ENCODE data around the gene ICAM5. TPM values are rescaled to one million over a fixed set of nuclear protein-coding genes. Genes with fewer than 3 reads are reported as not detected.

ICAM5 gene
- total RNA-seq, 1 experiment from 2014 or later: 8.0 TPM

DNA sequence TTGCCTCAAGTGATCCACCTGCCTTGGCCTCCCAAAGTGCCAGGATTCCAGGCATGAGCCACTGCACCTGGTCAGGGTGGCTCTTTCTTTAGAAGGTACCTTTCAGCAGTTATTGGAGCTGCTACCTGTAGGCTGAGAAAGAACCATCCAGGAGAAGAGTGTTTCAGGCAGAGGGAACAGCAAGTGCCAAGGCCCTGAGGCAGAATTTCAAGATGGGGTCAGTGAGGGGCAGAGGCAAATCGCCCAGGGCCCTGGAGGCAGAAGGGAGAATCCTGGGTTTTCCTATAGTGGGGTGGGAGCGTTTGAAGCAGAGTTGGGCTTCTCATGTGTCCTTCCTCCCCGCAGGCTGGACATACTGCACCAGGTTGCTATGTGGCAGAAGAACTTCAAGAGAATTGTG, 35.5 kb upstream of the ICAM5 start:
- Mint-ChIP-seq H3K4me1 (peaks cover 5% of the 10 kb centered on the region), H3K36me3 (peaks cover 35% of the 10 kb centered on the region), H3K4me3 (0 out of 2 replicates have a peak overlapping the region, but pooled peaks have one; percentile 95), H3K27ac (no peak overlapping the region), H3K27me3 (ENCODE audit: low read depth) (peaks cover 2% of the 10 kb centered on the region; the same call in 1 of the 2 replicates), H3K9me3 (no peaks in the 10 kb centered on the region)
- TF ChIP-seq, protein P1, sequence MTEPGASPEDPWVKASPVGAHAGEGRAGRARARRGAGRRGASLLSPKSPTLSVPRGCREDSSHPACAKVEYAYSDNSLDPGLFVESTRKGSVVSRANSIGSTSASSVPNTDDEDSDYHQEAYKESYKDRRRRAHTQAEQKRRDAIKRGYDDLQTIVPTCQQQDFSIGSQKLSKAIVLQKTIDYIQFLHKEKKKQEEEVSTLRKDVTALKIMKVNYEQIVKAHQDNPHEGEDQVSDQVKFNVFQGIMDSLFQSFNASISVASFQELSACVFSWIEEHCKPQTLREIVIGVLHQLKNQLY (CRISPR knock-in tag; IDR thresholded peaks at IDR 0.05): no peak
- TF ChIP-seq GRHL2 (CRISPR knock-in tag; IDR thresholded peaks at IDR 0.05; ENCODE audit: insufficient replicate concordance, severe bottlenecking) (no peak), CBFB (CRISPR knock-in tag; IDR thresholded peaks at IDR 0.05; ENCODE audit: low read depth) (no peak)
- TF ChIP-seq, protein P2, sequence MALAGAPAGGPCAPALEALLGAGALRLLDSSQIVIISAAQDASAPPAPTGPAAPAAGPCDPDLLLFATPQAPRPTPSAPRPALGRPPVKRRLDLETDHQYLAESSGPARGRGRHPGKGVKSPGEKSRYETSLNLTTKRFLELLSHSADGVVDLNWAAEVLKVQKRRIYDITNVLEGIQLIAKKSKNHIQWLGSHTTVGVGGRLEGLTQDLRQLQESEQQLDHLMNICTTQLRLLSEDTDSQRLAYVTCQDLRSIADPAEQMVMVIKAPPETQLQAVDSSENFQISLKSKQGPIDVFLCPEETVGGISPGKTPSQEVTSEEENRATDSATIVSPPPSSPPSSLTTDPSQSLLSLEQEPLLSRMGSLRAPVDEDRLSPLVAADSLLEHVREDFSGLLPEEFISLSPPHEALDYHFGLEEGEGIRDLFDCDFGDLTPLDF (CRISPR knock-in tag; IDR thresholded peaks at IDR 0.05): no peak
- TF ChIP-seq, protein P3, sequence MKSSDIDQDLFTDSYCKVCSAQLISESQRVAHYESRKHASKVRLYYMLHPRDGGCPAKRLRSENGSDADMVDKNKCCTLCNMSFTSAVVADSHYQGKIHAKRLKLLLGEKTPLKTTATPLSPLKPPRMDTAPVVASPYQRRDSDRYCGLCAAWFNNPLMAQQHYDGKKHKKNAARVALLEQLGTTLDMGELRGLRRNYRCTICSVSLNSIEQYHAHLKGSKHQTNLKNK (CRISPR knock-in tag; IDR thresholded peaks at IDR 0.05): no peak
- TF ChIP-seq, protein P4, sequence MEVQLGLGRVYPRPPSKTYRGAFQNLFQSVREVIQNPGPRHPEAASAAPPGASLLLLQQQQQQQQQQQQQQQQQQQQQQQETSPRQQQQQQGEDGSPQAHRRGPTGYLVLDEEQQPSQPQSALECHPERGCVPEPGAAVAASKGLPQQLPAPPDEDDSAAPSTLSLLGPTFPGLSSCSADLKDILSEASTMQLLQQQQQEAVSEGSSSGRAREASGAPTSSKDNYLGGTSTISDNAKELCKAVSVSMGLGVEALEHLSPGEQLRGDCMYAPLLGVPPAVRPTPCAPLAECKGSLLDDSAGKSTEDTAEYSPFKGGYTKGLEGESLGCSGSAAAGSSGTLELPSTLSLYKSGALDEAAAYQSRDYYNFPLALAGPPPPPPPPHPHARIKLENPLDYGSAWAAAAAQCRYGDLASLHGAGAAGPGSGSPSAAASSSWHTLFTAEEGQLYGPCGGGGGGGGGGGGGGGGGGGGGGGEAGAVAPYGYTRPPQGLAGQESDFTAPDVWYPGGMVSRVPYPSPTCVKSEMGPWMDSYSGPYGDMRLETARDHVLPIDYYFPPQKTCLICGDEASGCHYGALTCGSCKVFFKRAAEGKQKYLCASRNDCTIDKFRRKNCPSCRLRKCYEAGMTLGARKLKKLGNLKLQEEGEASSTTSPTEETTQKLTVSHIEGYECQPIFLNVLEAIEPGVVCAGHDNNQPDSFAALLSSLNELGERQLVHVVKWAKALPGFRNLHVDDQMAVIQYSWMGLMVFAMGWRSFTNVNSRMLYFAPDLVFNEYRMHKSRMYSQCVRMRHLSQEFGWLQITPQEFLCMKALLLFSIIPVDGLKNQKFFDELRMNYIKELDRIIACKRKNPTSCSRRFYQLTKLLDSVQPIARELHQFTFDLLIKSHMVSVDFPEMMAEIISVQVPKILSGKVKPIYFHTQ (CRISPR knock-in tag; IDR thresholded peaks at IDR 0.05): no peak
- DNase-seq (ENCODE audit: low spot score): no peak
- ATAC-seq: no peak
- ChIA-PET CTCF (no interaction called here), POLR2A (no interaction called here)

DNA sequence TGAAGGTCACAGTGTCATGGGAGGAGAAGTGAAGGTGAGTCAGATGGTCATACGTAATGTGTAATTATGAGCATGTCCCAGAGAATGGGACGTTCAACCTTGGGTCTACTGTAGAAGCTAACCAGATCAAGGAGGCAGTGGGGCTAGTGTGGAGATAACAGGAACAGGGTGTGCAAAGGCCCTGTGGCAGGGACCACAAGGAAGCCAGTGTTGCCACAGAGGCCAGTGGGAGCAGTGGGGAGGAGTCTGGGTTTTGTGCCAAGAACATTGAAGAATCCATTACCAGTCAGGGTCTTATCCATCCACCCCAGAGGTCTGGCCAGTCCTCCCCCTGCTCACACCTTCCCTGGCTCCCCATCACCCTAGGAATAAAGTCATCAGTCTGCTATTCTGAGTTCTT, 34.4 kb upstream of the ICAM5 start:
- TF ChIP-seq, protein P5, sequence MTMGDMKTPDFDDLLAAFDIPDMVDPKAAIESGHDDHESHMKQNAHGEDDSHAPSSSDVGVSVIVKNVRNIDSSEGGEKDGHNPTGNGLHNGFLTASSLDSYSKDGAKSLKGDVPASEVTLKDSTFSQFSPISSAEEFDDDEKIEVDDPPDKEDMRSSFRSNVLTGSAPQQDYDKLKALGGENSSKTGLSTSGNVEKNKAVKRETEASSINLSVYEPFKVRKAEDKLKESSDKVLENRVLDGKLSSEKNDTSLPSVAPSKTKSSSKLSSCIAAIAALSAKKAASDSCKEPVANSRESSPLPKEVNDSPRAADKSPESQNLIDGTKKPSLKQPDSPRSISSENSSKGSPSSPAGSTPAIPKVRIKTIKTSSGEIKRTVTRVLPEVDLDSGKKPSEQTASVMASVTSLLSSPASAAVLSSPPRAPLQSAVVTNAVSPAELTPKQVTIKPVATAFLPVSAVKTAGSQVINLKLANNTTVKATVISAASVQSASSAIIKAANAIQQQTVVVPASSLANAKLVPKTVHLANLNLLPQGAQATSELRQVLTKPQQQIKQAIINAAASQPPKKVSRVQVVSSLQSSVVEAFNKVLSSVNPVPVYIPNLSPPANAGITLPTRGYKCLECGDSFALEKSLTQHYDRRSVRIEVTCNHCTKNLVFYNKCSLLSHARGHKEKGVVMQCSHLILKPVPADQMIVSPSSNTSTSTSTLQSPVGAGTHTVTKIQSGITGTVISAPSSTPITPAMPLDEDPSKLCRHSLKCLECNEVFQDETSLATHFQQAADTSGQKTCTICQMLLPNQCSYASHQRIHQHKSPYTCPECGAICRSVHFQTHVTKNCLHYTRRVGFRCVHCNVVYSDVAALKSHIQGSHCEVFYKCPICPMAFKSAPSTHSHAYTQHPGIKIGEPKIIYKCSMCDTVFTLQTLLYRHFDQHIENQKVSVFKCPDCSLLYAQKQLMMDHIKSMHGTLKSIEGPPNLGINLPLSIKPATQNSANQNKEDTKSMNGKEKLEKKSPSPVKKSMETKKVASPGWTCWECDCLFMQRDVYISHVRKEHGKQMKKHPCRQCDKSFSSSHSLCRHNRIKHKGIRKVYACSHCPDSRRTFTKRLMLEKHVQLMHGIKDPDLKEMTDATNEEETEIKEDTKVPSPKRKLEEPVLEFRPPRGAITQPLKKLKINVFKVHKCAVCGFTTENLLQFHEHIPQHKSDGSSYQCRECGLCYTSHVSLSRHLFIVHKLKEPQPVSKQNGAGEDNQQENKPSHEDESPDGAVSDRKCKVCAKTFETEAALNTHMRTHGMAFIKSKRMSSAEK (CRISPR knock-in tag; IDR thresholded peaks at IDR 0.05; ENCODE audit: borderline replicate concordance): no peak
- TF ChIP-seq, protein P6, sequence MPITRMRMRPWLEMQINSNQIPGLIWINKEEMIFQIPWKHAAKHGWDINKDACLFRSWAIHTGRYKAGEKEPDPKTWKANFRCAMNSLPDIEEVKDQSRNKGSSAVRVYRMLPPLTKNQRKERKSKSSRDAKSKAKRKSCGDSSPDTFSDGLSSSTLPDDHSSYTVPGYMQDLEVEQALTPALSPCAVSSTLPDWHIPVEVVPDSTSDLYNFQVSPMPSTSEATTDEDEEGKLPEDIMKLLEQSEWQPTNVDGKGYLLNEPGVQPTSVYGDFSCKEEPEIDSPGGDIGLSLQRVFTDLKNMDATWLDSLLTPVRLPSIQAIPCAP (CRISPR knock-in tag; IDR thresholded peaks at IDR 0.05): no peak
- Mint-ChIP-seq H3K27ac (no peak overlapping the region), H3K9me3 (no peaks in the 10 kb centered on the region), H3K27me3 (ENCODE audit: low read depth) (peaks cover 2% of the 10 kb centered on the region; the same call in 1 of the 2 replicates), H3K4me1 (peaks cover 5% of the 10 kb centered on the region), H3K36me3 (peaks cover 37% of the 10 kb centered on the region), H3K4me3 (no peak overlapping the region)
- DNase-seq (ENCODE audit: low spot score) (no peak), ATAC-seq (no peak)
- ChIA-PET POLR2A (no interaction called here), CTCF (interaction anchor here (0.9 kb wide), 1 partner anchor 14 kb away, joined by 3 read pairs; no protein-coding TSS in a partner anchor)

DNA sequence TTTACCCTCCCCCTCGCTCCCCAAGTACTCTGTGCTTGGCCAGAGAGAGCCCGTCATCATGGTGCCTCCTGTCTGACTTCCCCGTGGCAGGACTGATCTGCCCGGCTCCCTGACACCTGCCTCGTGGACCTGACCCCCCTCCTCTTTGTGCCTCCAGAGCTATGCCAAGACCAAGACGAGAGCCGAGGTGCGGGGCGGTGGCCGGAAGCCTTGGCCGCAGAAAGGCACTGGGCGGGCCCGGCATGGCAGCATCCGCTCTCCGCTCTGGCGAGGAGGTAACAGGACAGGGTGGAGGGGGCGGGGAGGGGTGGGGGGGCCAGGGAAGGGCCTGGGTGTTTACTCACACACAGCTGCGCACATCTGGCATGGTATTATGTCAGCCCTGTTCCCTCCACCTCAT, 33.2 kb upstream of the ICAM5 start:
- DNase-seq (ENCODE audit: low spot score) (no peak), ATAC-seq (no peak)
- ChIA-PET POLR2A (no interaction called here), CTCF (interaction anchor here (0.9 to 6.1 kb wide), 4 partner anchors 13 to 134 kb away, joined by 3 to 149 read pairs (median 55); partner anchors contain the start of gene ICAM1)
- H3K27ac Mint-ChIP-seq: no peak overlapping the region
- H3K27me3 Mint-ChIP-seq (ENCODE audit: low read depth): peaks cover 2% of the 10 kb centered on the region
- H3K4me3 Mint-ChIP-seq: no peak overlapping the region
- H3K36me3 Mint-ChIP-seq: peaks cover 37% of the 10 kb centered on the region
- peaks cover 5% of the 10 kb centered on the region for H3K4me1 Mint-ChIP-seq
- no peaks in the 10 kb centered on the region for H3K9me3 Mint-ChIP-seq
- TF ChIP-seq RELA (CRISPR knock-in tag; IDR thresholded peaks at IDR 0.05; ENCODE audit: borderline replicate concordance) (no peak), CBFB (CRISPR knock-in tag; IDR thresholded peaks at IDR 0.05; ENCODE audit: low read depth) (no peak), ZNF416 (CRISPR knock-in tag; IDR thresholded peaks at IDR 0.05) (no peak), OVOL2 (CRISPR knock-in tag; IDR thresholded peaks at IDR 0.05; ENCODE audit: borderline replicate concordance) (no peak), KAT7 (CRISPR knock-in tag; IDR thresholded peaks at IDR 0.05; ENCODE audit: borderline replicate concordance) (no peak), ATF1 (CRISPR knock-in tag; IDR thresholded peaks at IDR 0.05) (no peak)
- TF ChIP-seq, protein P7, sequence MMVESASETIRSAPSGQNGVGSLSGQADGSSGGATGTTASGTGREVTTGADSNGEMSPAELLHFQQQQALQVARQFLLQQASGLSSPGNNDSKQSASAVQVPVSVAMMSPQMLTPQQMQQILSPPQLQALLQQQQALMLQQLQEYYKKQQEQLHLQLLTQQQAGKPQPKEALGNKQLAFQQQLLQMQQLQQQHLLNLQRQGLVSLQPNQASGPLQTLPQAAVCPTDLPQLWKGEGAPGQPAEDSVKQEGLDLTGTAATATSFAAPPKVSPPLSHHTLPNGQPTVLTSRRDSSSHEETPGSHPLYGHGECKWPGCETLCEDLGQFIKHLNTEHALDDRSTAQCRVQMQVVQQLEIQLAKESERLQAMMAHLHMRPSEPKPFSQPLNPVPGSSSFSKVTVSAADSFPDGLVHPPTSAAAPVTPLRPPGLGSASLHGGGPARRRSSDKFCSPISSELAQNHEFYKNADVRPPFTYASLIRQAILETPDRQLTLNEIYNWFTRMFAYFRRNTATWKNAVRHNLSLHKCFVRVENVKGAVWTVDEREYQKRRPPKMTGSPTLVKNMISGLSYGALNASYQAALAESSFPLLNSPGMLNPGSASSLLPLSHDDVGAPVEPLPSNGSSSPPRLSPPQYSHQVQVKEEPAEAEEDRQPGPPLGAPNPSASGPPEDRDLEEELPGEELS (CRISPR knock-in tag; IDR thresholded peaks at IDR 0.05): no peak
- TF ChIP-seq, protein P8, sequence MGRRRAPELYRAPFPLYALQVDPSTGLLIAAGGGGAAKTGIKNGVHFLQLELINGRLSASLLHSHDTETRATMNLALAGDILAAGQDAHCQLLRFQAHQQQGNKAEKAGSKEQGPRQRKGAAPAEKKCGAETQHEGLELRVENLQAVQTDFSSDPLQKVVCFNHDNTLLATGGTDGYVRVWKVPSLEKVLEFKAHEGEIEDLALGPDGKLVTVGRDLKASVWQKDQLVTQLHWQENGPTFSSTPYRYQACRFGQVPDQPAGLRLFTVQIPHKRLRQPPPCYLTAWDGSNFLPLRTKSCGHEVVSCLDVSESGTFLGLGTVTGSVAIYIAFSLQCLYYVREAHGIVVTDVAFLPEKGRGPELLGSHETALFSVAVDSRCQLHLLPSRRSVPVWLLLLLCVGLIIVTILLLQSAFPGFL (CRISPR knock-in tag; IDR thresholded peaks at IDR 0.05; ENCODE audit: borderline replicate concordance): no peak
- TF ChIP-seq, protein P9, sequence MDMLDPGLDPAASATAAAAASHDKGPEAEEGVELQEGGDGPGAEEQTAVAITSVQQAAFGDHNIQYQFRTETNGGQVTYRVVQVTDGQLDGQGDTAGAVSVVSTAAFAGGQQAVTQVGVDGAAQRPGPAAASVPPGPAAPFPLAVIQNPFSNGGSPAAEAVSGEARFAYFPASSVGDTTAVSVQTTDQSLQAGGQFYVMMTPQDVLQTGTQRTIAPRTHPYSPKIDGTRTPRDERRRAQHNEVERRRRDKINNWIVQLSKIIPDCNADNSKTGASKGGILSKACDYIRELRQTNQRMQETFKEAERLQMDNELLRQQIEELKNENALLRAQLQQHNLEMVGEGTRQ (CRISPR knock-in tag; IDR thresholded peaks at IDR 0.05): no peak

Measured in WTC11 (cell line).